ENCODE data around the gene CXCL14.

CXCL14 gene

GRCh38 chr5:135541807-135542502, 36.8 kb downstream of the CXCL14 start:
- Histone ChIP-seq H4K20me1 (ENCODE audit: control insufficient read depth, insufficient read depth, low read depth, low read length) (no peaks in the 10 kb centered on the region), H3K9me2 (replicated peaks; ENCODE audit: control insufficient read depth, low read length) (no peaks in the 10 kb centered on the region), H3K4me3 (ENCODE audit: low read length) (no peak overlapping the region), H3K4me1 (ENCODE audit: control insufficient read depth, low read length) (no peaks in the 10 kb centered on the region), H3K9me3 (ENCODE audit: control insufficient read depth, insufficient read depth, low read length) (no peaks in the 10 kb centered on the region), H3K27ac (ENCODE audit: low read depth, low read length) (no peak overlapping the region), H3K27me3 (ENCODE audit: control insufficient read depth, low read length) (peaks cover 67% of the 10 kb centered on the region), H3K79me2 (ENCODE audit: control insufficient read depth, low read length) (no peaks in the 10 kb centered on the region), H3K4me2 (ENCODE audit: low read length) (no peak overlapping the region), H3F3A (ENCODE audit: control insufficient read depth, insufficient read depth) (no peaks in the 10 kb centered on the region), H3K36me3 (ENCODE audit: control insufficient read depth, low read length) (no peaks in the 10 kb centered on the region)
- no peak for TF ChIP-seq CTCF (IDR thresholded peaks at IDR 0.05; ENCODE audit: low read depth, low read length, poor library complexity, severe bottlenecking)
- TF ChIP-seq EZH2phosphoT487 (IDR thresholded peaks at IDR 0.05; ENCODE audit: borderline replicate concordance, low read length), result no peak

DNA sequence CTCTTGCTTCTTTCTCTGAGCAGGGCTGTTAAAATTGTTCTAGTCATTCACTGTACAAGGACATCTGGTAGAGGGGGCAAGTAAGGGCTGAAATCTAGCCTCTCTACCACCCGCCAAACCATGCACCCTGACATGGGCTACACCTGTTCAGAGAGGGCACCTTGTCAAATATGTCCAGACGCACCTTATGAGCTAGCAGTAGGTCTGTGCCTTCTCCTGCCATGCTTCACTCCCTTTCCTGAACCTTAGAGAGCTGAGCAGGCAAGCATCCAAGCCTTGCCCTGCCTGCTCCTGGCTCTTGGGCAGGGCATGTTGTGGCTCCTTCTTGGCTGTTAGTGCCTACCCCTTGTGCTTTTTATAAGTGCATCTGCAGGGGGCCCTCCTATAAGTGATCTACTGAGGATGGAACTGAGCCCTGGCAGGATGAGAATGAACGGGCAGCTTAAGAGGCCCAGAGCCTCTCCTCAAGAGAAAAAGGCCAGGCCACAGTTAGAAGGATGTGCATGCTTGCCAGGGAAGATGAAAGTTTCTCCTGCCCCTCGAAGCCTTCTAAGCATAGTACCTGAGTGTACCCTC, 39.3 kb downstream of the CXCL14 start:
- TF ChIP-seq CTCF (IDR thresholded peaks at IDR 0.05; ENCODE audit: low read depth, low read length, poor library complexity, severe bottlenecking) (no peak), EZH2phosphoT487 (IDR thresholded peaks at IDR 0.05; ENCODE audit: borderline replicate concordance, low read length) (no peak)
- Histone ChIP-seq H3K27ac (ENCODE audit: low read depth, low read length) (no peak overlapping the region), H3K27me3 (ENCODE audit: control insufficient read depth, low read length) (peaks cover 46% of the 10 kb centered on the region), H4K20me1 (ENCODE audit: control insufficient read depth, insufficient read depth, low read depth, low read length) (no peaks in the 10 kb centered on the region), H3K4me2 (ENCODE audit: low read length) (no peak overlapping the region), H3K36me3 (ENCODE audit: control insufficient read depth, low read length) (no peaks in the 10 kb centered on the region), H3K4me3 (ENCODE audit: low read length) (no peak overlapping the region), H3K9me2 (replicated peaks; ENCODE audit: control insufficient read depth, low read length) (no peaks in the 10 kb centered on the region), H3K79me2 (ENCODE audit: control insufficient read depth, low read length) (no peaks in the 10 kb centered on the region), H3K4me1 (ENCODE audit: control insufficient read depth, low read length) (no peaks in the 10 kb centered on the region), H3F3A (ENCODE audit: control insufficient read depth, insufficient read depth) (no peaks in the 10 kb centered on the region), H3K9me3 (ENCODE audit: control insufficient read depth, insufficient read depth, low read length) (no peaks in the 10 kb centered on the region)

DNA sequence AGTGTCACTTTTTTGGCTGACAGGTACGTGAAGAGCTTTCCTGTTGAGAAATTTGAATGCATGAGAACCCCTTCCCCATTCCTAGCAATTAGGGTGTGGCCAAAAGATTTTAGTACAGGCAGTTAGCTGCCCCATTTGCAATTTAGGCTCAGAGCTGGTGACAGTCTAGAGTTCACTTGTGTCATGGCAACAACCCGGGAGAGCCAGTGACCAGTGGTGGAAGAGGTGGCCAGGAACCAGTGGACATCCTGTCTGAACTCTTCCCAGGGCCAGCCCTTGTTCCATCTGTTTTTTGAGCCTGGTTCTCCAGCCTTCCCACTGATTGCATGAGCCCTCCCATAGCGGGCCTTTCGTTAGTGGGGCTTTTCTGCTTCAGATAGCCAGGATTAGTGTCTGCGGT, 40.5 kb downstream of the CXCL14 start:
- Histone ChIP-seq H3K4me1 (ENCODE audit: control insufficient read depth, low read length) (no peaks in the 10 kb centered on the region), H3K36me3 (ENCODE audit: control insufficient read depth, low read length) (no peaks in the 10 kb centered on the region), H3K9me2 (replicated peaks; ENCODE audit: control insufficient read depth, low read length) (no peaks in the 10 kb centered on the region), H3K27ac (ENCODE audit: low read depth, low read length) (no peak overlapping the region), H3K4me3 (ENCODE audit: low read length) (no peak overlapping the region), H3K79me2 (ENCODE audit: control insufficient read depth, low read length) (no peaks in the 10 kb centered on the region), H4K20me1 (ENCODE audit: control insufficient read depth, insufficient read depth, low read depth, low read length) (no peaks in the 10 kb centered on the region), H3K27me3 (ENCODE audit: control insufficient read depth, low read length) (peaks cover 37% of the 10 kb centered on the region), H3F3A (ENCODE audit: control insufficient read depth, insufficient read depth) (no peaks in the 10 kb centered on the region), H3K9me3 (ENCODE audit: control insufficient read depth, insufficient read depth, low read length) (no peaks in the 10 kb centered on the region), H3K4me2 (ENCODE audit: low read length) (no peak overlapping the region)
- TF ChIP-seq CTCF (IDR thresholded peaks at IDR 0.05; ENCODE audit: low read depth, low read length, poor library complexity, severe bottlenecking), result no peak
- TF ChIP-seq EZH2phosphoT487 (IDR thresholded peaks at IDR 0.05; ENCODE audit: borderline replicate concordance, low read length), result no peak
